ENCODE data around the gene CFD. TPM values are rescaled to one million over a fixed set of nuclear protein-coding genes. Genes with fewer than 3 reads are reported as not detected.

Gene CFD
- total RNA-seq, 1 donor from 2014 or later = not detected

GRCh38 chr19:907183-907853, 47.9 kb downstream of the CFD start:
- no peak for DNase-seq

- DNase-seq = no peak
These were observed 52.0 kb downstream of the CFD start for GRCh38 chr19:911197-912033.

- no peak for DNase-seq
These were observed 53.0 kb downstream of the CFD start for GRCh38 chr19:912181-913079.

Other genes starting within 250 kb of the CFD start
- gene POLRMT, start 226.1 kb upstream of the CFD start, total RNA-seq = 29.1 and 37.6 TPM in 2 replicates
- gene FGF22, start 219.8 kb upstream of the CFD start, total RNA-seq = not detected in 2 replicates
- 25.0 and 38.8 TPM in 2 replicates for gene RNF126, start 196.4 kb upstream of the CFD start, total RNA-seq
- gene FSTL3, start 183.3 kb upstream of the CFD start, total RNA-seq = 7.1 and 8.8 TPM in 2 replicates
- not detected in 2 replicates for gene PRSS57, start 164.2 kb upstream of the CFD start, total RNA-seq
- gene PALM, start 150.7 kb upstream of the CFD start, total RNA-seq = 56.3 and 109 TPM in 2 replicates
- 0.05 TPM in 1 of 2 replicates, not detected in the other for gene MISP, start 108.6 kb upstream of the CFD start, total RNA-seq
- gene PTBP1, start 62.2 kb upstream of the CFD start, total RNA-seq = 123 and 212 TPM in 2 replicates
- under 0.01 TPM in 1 of 2 replicates, not detected in the other for gene PLPPR3, start 37.7 kb upstream of the CFD start, total RNA-seq
- not detected in 2 replicates for gene AZU1, start 31.8 kb upstream of the CFD start, total RNA-seq
- not detected in 2 replicates for gene PRTN3, start 18.7 kb upstream of the CFD start, total RNA-seq
- gene ELANE, start 7.4 kb upstream of the CFD start, total RNA-seq = not detected in 2 replicates
- 40.5 and 64.0 TPM in 2 replicates for gene MED16, start 33.5 kb downstream of the CFD start, total RNA-seq
- gene RNU6-9, start 33.8 kb downstream of the CFD start, total RNA-seq = not detected in 2 replicates
- 36.9 and 47.0 TPM in 2 replicates for gene R3HDM4, start 53.6 kb downstream of the CFD start, total RNA-seq
- gene KISS1R, start 57.7 kb downstream of the CFD start, total RNA-seq = not detected in 2 replicates
- 9.0 and 9.7 TPM in 2 replicates for gene ARID3A, start 66.4 kb downstream of the CFD start, total RNA-seq
- gene WDR18, start 124.7 kb downstream of the CFD start, total RNA-seq = 69.9 and 83.3 TPM in 2 replicates
- 0.28 and 1.0 TPM in 2 replicates for gene GRIN3B, start 140.8 kb downstream of the CFD start, total RNA-seq
- 67.2 and 78.9 TPM in 2 replicates for gene TMEM259, start 161.5 kb downstream of the CFD start, total RNA-seq
- gene RNU6-2, start 161.9 kb downstream of the CFD start, total RNA-seq = not detected in 2 replicates
- gene CNN2, start 166.9 kb downstream of the CFD start, total RNA-seq = 108 and 253 TPM in 2 replicates
- 9.4 and 10.0 TPM in 2 replicates for gene ABCA7, start 180.4 kb downstream of the CFD start, total RNA-seq
- gene ARHGAP45, start 207.5 kb downstream of the CFD start, total RNA-seq = 40.3 and 55.5 TPM in 2 replicates
- 71.5 and 193 TPM in 2 replicates for gene POLR2E, start 235.7 kb downstream of the CFD start, total RNA-seq
- 281 and 591 TPM in 2 replicates for gene GPX4, start 244.3 kb downstream of the CFD start, total RNA-seq

Data from dermis blood vessel endothelial cell (primary cell).